Hepatocyte (in vitro differentiated cells): ENCODE data around the gene RAB22A.

ENCODE experiments used
- EZH2 ChIP-seq: fragments of 200-600 bp; sonication (generic); IDR thresholded peaks from 2 replicates; pipeline ENCODE4 v1.6.1; 2016; ENCODE audit warnings: antibody characterized with exemption, mild to moderate bottlenecking, borderline replicate concordance
- EZH2phosphoT487 ChIP-seq: fragments of 200-600 bp; sonication (generic); IDR thresholded peaks from one replicate; pipeline ENCODE4 v1.6.1; 2018; ENCODE audit warnings: antibody characterized with exemption, mild to moderate bottlenecking, low read depth, moderate library complexity; ENCODE audit not compliant: unreplicated experiment, severe bottlenecking
- TF ChIP-seq, protein P1 (sequence below): fragments of 200-600 bp; sonication (generic); IDR thresholded peaks from 2 replicates; pipeline ENCODE4 v1.5.1; 2016; ENCODE audit warnings: antibody characterized with exemption, mild to moderate bottlenecking; ENCODE audit not compliant: poor library complexity

DNA sequence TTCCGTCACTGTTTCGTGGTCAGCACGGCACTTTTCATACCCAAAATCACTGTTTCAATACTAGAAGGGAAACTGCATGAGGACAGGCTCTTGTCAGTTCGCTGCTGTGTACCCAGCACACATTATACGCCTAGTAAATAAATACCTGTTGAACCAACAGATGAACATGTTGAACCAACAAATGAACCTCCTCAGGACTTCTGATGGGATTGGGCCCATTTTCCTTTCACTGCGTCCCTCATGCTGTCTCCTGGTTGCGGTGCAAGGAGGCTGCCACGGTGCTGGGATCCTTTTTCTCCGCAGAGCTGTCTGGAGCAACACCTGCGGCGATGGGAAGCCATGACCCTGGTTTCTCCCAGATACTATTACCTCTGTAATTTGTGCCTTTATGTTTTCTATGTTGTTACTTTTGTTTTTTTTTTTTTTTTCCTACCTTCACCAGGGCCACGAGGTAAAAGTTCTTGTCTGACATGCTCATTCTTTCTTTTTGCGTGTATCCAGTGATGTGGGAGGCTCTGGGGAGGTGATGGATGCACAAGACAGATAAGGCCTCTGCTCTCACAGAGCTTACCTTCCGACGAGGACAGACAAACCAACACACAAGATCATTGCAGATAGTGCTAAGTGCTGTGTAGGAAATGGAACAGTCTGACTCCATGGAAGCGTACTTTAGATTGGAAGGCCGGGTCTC is 80.6 kb downstream of the RAB22A start:
- TF ChIP-seq, protein P1, sequence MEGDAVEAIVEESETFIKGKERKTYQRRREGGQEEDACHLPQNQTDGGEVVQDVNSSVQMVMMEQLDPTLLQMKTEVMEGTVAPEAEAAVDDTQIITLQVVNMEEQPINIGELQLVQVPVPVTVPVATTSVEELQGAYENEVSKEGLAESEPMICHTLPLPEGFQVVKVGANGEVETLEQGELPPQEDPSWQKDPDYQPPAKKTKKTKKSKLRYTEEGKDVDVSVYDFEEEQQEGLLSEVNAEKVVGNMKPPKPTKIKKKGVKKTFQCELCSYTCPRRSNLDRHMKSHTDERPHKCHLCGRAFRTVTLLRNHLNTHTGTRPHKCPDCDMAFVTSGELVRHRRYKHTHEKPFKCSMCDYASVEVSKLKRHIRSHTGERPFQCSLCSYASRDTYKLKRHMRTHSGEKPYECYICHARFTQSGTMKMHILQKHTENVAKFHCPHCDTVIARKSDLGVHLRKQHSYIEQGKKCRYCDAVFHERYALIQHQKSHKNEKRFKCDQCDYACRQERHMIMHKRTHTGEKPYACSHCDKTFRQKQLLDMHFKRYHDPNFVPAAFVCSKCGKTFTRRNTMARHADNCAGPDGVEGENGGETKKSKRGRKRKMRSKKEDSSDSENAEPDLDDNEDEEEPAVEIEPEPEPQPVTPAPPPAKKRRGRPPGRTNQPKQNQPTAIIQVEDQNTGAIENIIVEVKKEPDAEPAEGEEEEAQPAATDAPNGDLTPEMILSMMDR = no peak
- no peak for TF ChIP-seq EZH2
- TF ChIP-seq EZH2phosphoT487 = no peak
